ENCODE results near the gene RFNG.

GRCh38 chr17:82013772-82014321 is 37.8 kb downstream of the RFNG start:
- TF ChIP-seq CTCF (IDR thresholded peaks at IDR 0.05; ENCODE audit: insufficient read depth, low read depth, low read length) (no peak), EZH2 (IDR thresholded peaks at IDR 0.05; ENCODE audit: insufficient read depth, low read length) (no peak)
